Ramos (cell line): Measurements from ENCODE around the gene ICAM5.

ENCODE experiments used
- in situ Hi-C: fragments of 300-500 bp; cut with MboI; formaldehyde crosslinking; loops from one replicate; pipeline ENCODE4 v1.14.3; 2022; ENCODE audit warnings: low sequenced_read_pairs; ENCODE audit not compliant: unreplicated experiment

ICAM5 gene

DNA sequence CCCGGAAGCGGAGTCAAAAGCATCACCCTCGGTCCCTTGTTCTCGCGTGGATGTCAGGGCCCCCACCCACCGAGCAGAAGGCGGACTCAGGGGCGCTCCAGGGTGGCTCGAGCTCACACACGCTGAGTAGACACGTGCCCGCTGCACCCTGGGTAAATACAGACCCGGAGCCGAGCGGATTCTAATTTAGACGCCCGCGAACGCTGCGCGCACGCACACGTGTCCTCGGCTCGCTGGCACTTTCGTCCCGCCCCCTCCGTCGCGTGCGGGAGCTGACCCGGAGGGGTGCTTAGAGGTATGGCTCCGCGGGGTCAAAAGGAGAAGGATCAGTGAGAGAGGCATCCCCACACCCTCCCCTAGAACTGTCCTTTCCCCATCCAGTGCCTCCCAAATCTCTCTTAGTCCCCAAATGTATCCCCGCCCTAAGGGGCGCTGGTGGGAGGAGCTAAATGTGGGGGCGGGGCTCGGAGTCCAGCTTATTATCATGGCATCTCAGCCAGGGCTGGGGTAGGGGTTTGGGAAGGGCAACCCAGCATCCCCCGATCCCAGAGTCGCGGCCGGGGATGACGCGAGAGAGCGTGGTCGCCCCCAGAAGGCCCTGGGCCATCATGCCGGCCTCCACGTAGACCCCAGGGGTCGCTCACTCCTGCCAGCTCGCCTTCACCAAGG, 451 bp upstream of the ICAM5 start:
- in situ Hi-C loops = no loop called here

DNA sequence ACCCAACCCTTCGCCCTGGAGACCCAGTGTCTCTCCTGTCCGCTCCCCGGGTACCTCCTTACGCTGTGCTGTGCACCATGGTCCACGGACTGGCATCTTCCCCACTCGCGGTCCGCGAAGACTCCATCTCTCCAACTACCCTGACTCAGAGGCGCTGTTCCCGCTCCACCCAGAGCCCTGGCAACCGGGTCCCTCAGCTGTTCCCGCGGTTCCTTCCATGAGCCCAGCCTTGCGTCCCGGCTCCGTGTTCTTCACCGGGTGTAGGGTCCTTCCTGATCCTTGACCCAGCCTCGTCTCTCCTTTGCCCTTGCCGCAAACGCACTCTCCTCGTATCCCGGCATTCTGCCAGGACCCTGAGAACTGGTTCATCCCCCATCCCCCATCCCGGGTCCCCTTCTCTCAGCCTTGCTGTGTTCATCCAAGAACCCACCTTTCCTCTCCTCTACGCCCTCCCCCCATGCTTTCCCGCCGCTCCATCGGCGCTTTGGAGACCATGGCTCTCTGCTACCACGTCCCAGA, 664 bp downstream of the ICAM5 start:
- in situ Hi-C loops = no loop called here

DNA sequence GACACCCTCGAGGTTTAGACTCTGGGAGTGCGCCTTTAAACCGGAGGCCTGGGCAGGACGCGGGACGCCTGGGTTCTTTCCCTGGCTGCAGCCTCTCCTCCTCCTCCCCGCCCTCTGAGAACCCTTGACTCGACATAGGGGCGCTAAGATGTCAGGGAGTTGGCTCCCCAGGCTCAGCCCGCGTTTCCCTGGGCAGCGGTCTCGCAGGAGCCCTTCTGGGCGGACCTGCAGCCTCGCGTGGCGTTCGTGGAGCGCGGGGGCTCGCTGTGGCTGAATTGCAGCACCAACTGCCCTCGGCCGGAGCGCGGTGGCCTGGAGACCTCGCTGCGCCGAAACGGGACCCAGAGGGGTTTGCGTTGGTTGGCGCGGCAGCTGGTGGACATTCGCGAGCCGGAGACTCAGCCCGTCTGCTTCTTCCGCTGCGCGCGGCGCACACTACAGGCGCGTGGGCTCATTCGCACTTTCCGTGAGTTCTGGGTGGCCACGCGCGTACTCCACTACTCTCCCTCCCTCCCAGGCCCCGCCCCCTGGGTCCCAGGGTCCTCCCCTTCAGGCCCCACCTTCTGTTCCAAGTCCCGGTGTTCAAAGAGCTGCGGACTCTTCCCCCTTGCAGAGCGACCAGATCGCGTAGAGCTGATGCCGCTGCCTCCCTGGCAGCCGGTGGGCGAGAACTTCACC, 1.3 kb downstream of the ICAM5 start:
- in situ Hi-C loops = no loop called here

DNA sequence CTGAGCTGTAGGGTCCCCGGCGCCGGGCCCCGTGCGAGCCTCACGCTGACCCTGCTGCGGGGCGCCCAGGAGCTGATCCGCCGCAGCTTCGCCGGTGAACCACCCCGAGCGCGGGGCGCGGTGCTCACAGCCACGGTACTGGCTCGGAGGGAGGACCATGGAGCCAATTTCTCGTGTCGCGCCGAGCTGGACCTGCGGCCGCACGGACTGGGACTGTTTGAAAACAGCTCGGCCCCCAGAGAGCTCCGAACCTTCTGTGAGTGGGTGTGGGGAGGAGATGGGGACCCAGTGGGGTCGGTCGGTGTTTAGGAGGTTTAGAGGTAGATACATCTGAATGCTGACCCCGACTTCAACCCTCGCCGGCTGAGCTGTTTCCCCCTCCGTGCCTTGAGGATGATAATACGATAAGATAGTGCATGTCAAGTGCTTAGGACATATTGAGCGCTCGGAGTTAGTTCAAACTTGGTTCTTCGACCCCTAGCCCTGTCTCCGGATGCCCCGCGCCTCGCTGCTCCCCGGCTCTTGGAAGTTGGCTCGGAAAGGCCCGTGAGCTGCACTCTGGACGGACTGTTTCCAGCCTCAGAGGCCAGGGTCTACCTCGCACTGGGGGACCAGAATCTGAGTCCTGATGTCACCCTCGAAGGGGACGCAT, 1.9 kb downstream of the ICAM5 start:
- in situ Hi-C loops = no loop called here

DNA sequence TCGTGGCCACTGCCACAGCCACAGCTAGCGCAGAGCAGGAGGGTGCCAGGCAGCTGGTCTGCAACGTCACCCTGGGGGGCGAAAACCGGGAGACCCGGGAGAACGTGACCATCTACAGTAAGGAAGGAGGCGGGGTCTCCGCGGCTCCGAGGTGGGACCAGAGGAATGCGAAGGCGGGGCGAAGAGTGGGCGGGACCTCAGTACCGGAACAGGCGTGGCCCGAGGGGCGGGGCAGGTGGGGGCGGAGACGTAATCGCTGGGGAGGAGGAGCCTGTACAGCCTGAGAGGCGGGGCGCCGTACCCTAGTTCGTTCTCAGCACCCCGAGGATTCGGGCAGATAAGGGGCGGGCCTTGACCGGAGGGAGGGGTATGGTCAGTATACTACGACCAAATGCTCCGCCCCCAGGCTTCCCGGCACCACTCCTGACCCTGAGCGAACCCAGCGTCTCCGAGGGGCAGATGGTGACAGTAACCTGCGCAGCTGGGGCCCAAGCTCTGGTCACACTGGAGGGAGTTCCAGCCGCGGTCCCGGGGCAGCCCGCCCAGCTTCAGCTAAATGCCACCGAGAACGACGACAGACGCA, 2.5 kb downstream of the ICAM5 start:
- in situ Hi-C loops = no loop called here

DNA sequence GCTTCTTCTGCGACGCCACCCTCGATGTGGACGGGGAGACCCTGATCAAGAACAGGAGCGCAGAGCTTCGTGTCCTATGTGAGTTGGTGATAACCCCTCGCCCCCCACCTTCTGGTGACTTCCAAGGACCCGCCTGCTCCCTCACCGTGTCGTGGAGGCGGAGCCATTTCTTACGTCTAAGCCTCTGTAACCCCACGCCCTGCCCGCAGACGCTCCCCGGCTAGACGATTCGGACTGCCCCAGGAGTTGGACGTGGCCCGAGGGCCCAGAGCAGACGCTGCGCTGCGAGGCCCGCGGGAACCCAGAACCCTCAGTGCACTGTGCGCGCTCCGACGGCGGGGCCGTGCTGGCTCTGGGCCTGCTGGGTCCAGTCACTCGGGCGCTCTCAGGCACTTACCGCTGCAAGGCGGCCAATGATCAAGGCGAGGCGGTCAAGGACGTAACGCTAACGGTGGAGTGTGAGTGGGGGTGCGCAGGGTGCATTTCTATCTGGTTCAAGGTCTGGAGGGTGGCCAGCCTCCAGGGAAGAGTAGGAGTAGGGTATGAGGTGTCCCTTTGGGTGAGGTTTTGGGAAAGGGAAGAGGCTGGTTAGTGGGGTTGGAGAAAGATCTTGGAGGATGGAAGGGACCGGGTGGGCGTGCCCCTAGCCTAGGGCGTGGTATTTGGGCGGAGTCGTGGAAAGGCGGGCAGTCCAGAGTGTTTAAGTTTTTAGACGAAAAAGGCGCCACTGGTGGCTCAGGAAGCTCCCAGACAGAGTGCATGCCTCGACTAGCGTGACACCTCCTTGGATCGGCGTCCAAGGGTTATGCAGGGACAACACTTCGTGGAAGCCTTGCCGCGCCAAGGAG, 3.3 kb downstream of the ICAM5 start:
- in situ Hi-C loops = no loop called here

DNA sequence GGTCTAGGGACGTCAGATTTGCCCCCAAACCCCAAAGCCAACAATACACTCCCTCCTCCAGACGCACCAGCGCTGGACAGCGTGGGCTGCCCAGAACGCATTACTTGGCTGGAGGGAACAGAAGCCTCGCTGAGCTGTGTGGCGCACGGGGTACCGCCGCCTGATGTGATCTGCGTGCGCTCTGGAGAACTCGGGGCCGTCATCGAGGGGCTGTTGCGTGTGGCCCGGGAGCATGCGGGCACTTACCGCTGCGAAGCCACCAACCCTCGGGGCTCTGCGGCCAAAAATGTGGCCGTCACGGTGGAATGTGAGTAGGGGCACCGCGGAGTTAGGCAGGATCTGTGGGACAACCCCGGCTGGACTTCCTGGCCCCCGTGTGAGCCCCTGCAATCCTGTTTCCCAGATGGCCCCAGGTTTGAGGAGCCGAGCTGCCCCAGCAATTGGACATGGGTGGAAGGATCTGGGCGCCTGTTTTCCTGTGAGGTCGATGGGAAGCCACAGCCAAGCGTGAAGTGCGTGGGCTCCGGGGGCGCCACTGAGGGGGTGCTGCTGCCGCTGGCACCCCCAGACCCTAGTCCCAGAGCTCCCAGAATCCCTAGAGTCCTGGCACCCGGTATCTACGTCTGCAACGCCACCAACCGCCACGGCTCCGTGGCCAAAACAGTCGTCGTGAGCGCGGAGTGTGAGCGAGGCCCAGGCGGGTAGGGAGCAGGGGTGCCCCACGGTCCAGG, 4.0 kb downstream of the ICAM5 start:
- in situ Hi-C loops = no loop called here

DNA sequence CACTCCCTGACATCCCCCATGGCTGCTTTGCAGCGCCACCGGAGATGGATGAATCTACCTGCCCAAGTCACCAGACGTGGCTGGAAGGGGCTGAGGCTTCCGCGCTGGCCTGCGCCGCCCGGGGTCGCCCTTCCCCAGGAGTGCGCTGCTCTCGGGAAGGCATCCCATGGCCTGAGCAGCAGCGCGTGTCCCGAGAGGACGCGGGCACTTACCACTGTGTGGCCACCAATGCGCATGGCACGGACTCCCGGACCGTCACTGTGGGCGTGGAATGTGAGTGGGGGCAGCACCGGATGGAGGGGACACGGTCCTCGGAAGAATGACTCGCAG, 4.6 kb downstream of the ICAM5 start:
- in situ Hi-C loops = no loop called here

DNA sequence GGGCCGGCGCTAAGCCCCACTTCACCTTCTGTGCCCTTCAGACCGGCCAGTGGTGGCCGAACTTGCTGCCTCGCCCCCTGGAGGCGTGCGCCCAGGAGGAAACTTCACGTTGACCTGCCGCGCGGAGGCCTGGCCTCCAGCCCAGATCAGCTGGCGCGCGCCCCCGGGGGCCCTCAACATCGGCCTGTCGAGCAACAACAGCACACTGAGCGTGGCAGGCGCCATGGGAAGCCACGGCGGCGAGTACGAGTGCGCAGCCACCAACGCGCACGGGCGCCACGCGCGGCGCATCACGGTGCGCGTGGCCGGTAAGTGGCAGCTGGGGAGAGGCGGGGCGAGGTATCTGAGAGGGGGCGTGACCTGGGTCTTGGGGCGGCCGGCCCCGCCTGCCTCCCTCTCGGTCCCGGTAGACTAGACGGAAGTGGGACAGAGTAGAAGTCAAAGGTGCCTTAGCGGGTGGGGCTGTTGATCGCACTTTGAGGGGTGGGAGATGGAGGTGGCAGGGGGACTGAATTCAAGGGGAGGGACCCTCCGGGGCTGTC, 5.6 kb downstream of the ICAM5 start:
- in situ Hi-C loops = no loop called here

DNA sequence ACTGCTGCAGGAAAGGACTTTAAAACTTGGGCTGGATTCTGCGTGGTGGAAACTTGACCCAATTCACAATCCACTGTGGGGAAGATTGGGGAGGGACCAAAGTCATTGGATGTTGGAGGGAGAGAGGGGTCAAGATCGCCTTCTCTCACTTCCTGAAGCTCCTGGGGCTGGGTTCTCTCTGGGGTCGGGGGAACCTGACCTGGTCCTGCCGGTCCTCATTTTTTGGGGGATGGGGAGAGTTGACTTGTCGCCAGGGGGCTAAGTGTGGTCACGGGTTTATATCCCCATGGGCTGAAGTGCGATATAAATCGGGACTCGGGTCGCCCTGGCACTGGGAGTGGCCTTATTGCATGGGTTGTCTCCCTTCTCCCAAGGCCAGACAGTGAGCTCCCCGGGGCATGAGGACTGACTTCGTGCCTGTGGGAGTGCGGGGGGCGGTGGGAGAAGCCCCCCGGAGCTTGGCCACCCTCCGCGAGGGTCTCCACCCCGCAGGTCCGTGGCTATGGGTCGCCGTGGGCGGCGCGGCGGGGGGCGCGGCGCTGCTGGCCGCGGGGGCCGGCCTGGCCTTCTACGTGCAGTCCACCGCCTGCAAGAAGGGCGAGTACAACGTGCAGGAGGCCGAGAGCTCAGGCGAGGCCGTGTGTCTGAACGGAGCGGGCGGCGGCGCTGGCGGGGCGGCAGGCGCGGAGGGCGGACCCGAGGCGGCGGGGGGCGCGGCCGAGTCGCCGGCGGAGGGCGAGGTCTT, 6.3 kb downstream of the ICAM5 start:
- in situ Hi-C loops = no loop called here

DNA sequence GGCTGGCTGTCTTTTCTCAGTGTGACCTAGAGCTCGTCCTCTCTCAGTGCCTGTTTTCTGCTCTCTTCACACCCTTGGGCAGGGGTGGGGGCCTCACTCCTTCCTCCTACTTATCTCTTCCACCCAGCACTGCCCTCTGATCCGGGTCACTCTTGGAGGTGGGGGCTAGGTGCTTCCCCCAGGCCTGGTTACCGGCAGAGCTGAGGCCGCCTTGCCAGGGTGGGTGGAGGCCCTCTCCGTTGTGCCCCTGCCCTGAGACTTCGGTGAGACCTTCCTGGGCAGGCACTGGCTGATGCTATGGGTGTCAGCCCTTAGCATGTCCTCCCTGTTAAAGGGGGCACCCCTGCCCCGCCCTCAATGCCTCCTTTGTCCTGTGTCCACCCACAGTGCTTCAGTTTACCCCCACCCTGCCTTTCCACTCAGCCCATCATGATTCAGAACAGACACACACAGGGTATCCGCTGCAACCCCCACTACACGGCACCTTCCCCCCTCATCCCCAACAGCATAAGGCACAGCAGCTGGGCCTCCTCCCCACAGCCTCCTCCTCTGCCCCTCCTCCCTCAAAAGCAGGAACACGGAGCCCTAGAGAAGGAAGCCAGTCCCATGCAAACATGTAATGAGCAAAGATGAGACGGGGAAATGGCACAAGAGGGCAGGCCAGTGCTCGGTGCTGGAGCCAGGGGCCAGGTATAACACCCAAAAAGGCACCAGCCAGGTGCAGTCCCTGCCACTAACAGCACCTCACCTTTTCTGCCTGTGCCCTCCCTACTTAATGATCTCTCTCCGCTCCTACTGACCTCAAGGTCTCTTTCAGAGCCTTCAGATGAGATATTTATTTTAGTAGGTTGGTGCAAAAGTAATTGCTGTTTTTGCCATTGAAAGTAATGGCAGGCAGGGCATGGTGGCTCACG, 10.1 kb downstream of the ICAM5 start:
- in situ Hi-C loops = no loop called here

DNA sequence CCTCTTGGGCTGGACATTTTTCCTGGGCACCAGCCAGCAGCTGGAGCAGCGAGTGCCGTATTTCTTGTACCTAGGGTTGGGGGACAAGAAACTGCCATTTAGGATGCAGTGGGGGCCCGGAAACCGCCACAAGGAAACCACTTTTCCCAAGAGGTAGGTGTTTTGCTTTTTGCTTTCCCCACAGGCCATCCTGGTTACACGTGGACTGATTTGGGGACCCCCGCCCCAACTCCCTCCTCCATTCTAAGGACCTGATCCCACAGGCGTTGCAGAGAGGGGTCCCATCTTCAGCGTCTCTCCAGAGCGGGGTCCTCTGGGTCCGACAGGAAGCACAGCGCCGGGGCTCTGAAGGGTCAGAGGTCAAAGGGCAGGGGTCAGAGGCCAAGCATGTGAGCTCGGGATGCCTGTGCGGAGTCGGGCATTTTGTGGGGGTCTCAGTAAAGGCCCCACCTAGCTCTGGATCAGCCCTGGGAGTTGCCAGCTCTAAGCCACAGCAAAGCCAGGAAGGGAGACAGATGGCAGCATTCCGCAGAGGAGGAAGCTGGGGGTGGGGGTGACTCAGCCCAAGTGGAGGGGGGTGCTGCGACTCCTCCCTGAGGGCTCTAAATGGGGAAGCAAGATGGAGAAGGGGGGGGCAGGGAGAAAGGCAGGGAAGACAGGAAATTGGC, 15.5 kb downstream of the ICAM5 start:
- in situ Hi-C loops = no loop called here

DNA sequence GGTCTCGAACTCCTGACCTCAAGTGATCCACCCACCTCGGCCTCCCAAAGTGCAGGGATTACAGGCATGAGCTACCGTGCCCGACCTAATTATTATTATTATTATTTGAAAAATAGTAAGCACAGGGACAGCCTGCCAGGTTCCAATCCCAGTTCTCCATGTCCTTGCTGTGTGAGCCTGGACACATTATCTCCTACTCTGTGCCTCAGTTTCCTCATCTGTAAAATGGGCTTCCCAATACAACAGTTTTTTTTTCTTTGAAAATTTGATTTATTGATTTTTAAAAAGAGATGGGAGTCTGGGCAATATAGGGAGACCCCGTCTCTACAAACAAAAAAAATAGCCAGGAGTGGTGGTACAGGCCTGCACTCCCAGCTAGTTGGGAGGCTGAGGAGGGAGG, 16.6 kb downstream of the ICAM5 start:
- in situ Hi-C loops = no loop called here

DNA sequence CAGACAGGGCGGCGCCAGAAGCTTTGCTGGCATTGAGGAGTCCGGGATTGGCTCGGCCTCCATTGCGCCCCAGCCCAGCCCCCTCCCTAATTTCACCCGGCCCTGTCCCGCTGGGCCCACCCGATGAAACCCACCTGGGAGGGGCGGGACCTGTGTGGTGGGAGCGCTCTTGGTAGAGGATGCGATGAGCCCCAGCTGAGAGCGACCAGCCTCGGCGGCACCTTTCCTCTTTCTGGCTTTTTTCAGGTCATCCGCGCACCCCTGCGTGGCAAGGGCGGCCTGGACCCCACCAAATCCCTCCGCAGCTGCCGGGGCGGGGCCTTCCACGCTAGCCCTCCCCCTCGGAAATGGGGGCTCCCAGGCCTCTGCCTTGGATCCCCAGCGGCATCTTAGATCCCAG, 19.7 kb downstream of the ICAM5 start, which contains the start of gene ZGLP1:
TSS of gene ZGLP1 (minus strand) at position 393 of the 400 bp plus-strand sequence.
- in situ Hi-C loops = no loop called here

DNA sequence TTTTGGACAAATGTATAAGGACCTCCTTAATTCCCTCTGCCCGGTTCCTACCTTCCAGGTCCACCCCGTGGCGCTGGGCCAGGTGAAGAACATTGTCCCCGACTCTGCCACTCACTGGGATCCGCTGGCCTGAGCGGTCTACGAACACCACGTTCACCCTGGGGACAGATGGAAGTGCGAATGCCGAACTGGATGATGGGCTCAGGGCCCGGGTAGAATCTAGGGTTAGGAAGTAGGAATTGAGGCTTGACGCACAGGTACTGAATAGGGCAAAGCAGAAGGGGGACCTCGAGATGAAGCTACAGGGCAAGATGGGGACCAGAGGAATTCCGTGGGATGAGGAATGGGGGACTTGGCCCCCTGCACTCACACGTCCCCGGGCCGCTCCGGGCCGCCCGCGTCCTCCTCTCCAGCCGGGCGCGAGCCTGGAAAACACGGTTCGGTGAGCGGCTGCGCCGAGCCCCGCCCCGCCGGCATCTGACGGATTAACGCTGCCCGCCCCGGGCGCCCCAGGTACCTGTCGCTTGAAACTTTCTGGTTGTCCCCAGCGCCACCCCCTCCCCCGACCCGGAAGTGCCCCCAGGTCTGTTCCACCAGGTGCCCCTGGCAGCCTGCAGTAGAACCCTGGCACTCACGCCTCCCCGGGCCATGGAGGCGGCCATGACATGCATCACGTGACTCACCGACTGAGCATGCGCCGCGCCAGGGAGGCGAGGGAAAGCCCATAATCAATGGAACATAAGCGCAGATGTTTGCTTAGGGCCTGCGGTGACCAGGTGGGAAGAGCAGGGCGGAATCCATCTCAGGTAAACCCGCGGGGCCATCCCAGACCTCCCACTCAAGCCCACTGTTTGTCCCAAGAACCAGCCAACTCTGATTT, 25.8 kb downstream of the ICAM5 start, which contains the start of gene FDX2:
TSS of gene FDX2 (minus strand) at position 681 of the 880 bp plus-strand sequence. CDS start at position 662, 19 bp downstream.
- in situ Hi-C loops = no loop called here
